Spleen (tissue), 11 donors: Measurements from ENCODE around the gene COQ9. TPM values are rescaled to one million over a fixed set of nuclear protein-coding genes. Genes with fewer than 3 reads are reported as not detected.

ENCODE experiments used
- DNase-seq: peaks from one replicate; pipeline ENCODE4 v3.0.0-alpha.2; 2020
- H3K27ac ChIP-seq, 8 donors: fragments of 200-600 bp; sonication (generic) in 7 of 8; 1 replicate in 4 of 8; 2 replicates in 4 of 8; pipeline versions ENCODE4 v1.5.0 to v1.8.0; 2016 to 2021; ENCODE audit warnings: inconsistent platforms in 4 of 8, mild to moderate bottlenecking in 4 of 8, moderate library complexity in 1 of 8
- H3K27me3 ChIP-seq, 7 donors: fragments of 200-600 bp; sonication (generic) in 6 of 7; replicated peaks in 1 of 7; 1 replicate in 4 of 7; 2 replicates in 3 of 7; pipeline versions ENCODE4 v1.5.0 to v1.8.0; 2016 to 2021; ENCODE audit warnings: inconsistent platforms in 3 of 7, mild to moderate bottlenecking in 1 of 7
- H3K36me3 ChIP-seq, 6 donors: fragments of 200-600 bp; sonication (generic) in 5 of 6; 1 replicate in 4 of 6; 2 replicates in 2 of 6; pipeline versions ENCODE4 v1.5.0 to v1.8.0; 2016 to 2021; ENCODE audit warnings: inconsistent platforms in 2 of 6
- H3K4me1 ChIP-seq, 6 donors: fragments of 200-600 bp; sonication (generic) in 5 of 6; 1 replicate in 3 of 6; 2 replicates in 3 of 6; pipeline versions ENCODE4 v1.5.0 to v1.8.0; 2016 to 2021; ENCODE audit warnings: inconsistent platforms in 3 of 6
- H3K4me3 ChIP-seq, 8 donors: fragments of 200-600 bp; sonication (generic) in 7 of 8; 1 replicate in 4 of 8; 2 replicates in 4 of 8; pipeline versions ENCODE4 v1.5.0 to v1.8.0; 2016 to 2021; ENCODE audit warnings: inconsistent platforms in 4 of 8, mild to moderate bottlenecking in 4 of 8, moderate library complexity in 2 of 8
- H3K9me3 ChIP-seq, 8 donors: fragments of 200-600 bp; sonication (generic) in 7 of 8; 1 replicate in 4 of 8; 2 replicates in 4 of 8; pipeline versions ENCODE4 v1.5.0 to v1.8.0; 2016 to 2021; ENCODE audit warnings: inconsistent platforms in 4 of 8
- POLR2A ChIP-seq, 3 donors: fragments of 450-650 bp; IDR thresholded peaks; one replicate each; pipeline ENCODE4 v1.5.1; 2017; ENCODE audit warnings: antibody characterized with exemption in 3 of 3, mild to moderate bottlenecking in 1 of 3
- POLR2AphosphoS5 ChIP-seq, 3 donors: sonication (generic); formaldehyde crosslinking; IDR thresholded peaks; one replicate each; pipeline ENCODE4 v1.5.1; 2017; ENCODE audit warnings: antibody characterized with exemption in 3 of 3
- WGBS, 5 donors: extraction: QIAGEN DNeasy Blood & Tissue Kit in 3 of 5; methylation state at CpG; one replicate each; pipeline versions ENCODE4 v1.1.5 to v1.1.7; 2013 to 2018; 5-methylcytosine and 5-hydroxymethylcytosine counted together
- intact Hi-C: fragments of 100-400 bp; cut with DNase I; formaldehyde crosslinking; loops from one replicate; pipeline ENCODE4 v1.15.0; 2023; ENCODE audit warnings: low total_unique reads
- polyA plus RNA-seq, 3 donors: library from polyadenylated mRNA; stranded (reverse); fragments of 200-250 nt; gene quantifications; one replicate each; pipeline ENCODE4 v1.2.1, GENCODE V29; 2013
- total RNA-seq, 7 donors: library from RNA; depleted of rRNA in 3 of 7; stranded (reverse); fragments of >200 nt in 3 of 7; fragmentation: NEBNext Ultra II Directional in 4 of 7; extraction: Animal tissue kit (Norgen Biotek cat#: 25700) in 4 of 7; gene quantifications; one replicate each; pipeline versions ENCODE4 v1.1.0 to v1.2.1, GENCODE V29; 2016 to 2021
- TF ChIP-seq, protein P1 (sequence below), 11 experiments: fragments of 200-600 bp in 7 of 11; fragments of 450-650 bp in 4 of 11; sonication (generic) in 4 of 11; IDR thresholded peaks in 8 of 11; conservative IDR thresholded peaks in 3 of 11; 1 replicate in 7 of 11; 2 replicates in 4 of 11; pipeline versions ENCODE4 v1.4.0 to v1.8.0; 2016 to 2021; ENCODE audit warnings: antibody characterized with exemption in 11 of 11, inconsistent platforms in 4 of 11, mild to moderate bottlenecking in 1 of 11
- donor health status: healthy with polysubstance abuse.
- donor health status: DM: no; HTN: no; CAD: no; lungs with moderate emphysema.
- donor health status: DM: no; HTN: no; CAD: no.
- donor health status: Bipolar disorder and iron deficiency.
- donor health status: healthy.
- donor health status: DM: no; HTN: no; CAD: no.
- donor health status: DM: yes; HTN: yes; CAD: no.

The COQ9 gene
- total and polyA plus RNA-seq, 10 donors = 25.8 to 39.9 (median 31.4) TPM

DNA sequence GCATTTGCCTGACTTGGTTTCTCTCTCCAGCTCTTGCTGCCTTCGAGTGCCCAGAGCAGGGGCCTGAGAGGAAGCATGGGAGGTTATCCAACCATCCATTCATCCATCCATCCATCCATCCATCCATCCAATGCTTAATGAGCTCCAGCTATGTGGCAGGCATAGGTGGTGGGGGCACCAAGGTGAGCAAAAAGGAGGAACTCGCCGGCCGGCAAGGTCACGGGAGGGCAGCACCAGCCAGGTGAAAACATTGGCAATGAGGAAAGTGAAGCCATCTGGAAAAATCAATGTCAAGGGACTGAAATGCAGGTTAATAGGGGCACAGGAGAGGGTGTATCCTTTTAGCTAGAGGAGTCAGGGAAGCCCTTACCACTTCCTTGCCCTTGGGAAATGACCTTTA lies 57.2 kb downstream of the COQ9 start:
- 68 to 84% (median 81%) methylated on average over 5 of the region's 5 CpGs for WGBS, 5 donors

DNA sequence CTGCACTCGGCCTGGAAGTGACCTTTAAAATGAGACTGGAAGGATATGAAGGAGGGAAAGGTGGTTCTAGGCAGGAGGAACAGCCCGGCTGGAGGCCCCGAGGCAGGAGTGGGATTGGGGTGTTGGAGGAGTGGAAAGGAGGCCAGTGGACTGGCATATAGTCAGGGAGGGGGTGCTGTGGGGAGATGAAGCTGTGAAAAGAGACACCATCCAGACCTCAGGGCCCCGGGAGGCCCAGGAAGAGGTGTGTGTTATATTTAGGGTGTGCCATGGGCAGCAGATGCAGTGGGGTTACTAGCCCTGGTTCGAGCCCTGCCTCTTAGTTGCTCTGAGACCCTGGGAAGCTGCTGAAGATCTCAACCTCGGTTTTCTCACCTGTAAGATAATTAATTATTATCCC lies 57.9 kb downstream of the COQ9 start:
- 69 to 83% (median 76%) methylated on average over 6 of the region's 6 CpGs for whole genome bisulfite sequencing, 5 donors
- intact Hi-C loops = no loop called here

More for the DNA sequence above, 57.2 kb downstream of the COQ9 start:
- H3K27ac ChIP-seq = no peak overlapping the region
- no peaks in the 10 kb centered on the region for H3K36me3 ChIP-seq
- DNase-seq = no peak
- TF ChIP-seq, protein P1, sequence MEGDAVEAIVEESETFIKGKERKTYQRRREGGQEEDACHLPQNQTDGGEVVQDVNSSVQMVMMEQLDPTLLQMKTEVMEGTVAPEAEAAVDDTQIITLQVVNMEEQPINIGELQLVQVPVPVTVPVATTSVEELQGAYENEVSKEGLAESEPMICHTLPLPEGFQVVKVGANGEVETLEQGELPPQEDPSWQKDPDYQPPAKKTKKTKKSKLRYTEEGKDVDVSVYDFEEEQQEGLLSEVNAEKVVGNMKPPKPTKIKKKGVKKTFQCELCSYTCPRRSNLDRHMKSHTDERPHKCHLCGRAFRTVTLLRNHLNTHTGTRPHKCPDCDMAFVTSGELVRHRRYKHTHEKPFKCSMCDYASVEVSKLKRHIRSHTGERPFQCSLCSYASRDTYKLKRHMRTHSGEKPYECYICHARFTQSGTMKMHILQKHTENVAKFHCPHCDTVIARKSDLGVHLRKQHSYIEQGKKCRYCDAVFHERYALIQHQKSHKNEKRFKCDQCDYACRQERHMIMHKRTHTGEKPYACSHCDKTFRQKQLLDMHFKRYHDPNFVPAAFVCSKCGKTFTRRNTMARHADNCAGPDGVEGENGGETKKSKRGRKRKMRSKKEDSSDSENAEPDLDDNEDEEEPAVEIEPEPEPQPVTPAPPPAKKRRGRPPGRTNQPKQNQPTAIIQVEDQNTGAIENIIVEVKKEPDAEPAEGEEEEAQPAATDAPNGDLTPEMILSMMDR (IDR thresholded peaks at IDR 0.05 in 8 of 11, conservative IDR thresholded peaks at IDR 0.05 in 3 of 11) = no peak
- TF ChIP-seq POLR2AphosphoS5 (IDR thresholded peaks at IDR 0.05) (no peak), POLR2A (IDR thresholded peaks at IDR 0.05) (no peak)
- no peaks in the 10 kb centered on the region for H3K9me3 ChIP-seq
- intact Hi-C loops = no loop called here
- no peak overlapping the region for H3K4me3 ChIP-seq
- H3K27me3 ChIP-seq = peaks cover 0 to 4% (median 0%) of the 10 kb centered on the region in 7 donors
- H3K4me1 ChIP-seq = peaks cover 0 to 27% (median 6%) of the 10 kb centered on the region in 6 donors

DNA sequence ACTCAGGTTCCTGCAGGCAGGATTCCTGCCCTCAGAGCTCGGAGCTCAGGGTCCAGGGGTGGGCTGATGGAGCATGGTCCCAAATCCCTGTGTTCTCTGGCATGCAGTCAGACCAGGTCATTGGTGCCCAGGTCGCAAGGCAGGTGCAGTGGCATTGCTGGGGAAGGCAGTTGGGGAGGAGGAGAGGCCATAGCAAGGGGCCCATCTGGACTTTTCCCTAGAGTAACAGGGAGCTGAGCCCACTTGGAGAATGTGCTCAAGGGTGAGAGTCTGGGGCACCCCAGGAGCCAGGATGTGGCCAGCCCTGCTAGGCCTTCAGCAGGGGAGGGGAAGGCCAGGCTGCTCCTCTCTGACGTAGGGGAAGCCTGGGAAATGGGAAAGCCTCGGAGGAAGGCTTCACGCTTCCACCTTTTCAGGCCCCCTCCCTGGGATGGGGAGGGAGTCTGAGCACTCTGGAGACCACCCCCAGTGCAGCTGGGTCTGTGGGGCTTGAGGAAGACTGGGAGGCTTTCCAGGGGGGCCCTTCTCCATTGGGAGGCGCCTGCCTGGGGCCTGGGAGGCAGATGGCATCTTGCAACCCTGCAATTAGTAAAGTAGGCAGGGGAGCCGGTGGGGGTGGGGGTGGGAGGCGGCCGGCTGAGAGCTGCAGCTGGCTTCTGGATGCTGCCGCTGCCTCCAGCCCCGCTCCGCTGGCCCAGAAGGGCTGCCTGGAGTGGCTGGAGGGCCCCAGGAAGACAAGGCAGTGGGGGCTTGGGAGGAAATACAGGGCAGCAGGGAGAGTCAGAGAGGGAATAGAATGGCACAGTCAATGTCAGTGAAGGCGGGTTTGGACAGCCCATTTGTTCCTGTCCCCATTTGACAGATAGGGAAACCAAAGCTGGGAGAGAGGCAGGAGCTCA lies 60.1 kb downstream of the COQ9 start:
- 66 to 83% (median 73%) methylated on average over 12 to 13 of the region's 13 CpGs for WGBS, 5 donors
- Histone ChIP-seq H3K36me3 (peaks cover 0 to 8% (median 3%) of the 10 kb centered on the region in 6 donors), H3K27ac (no peak overlapping the region), H3K4me1 (peaks cover 0 to 27% (median 8%) of the 10 kb centered on the region in 6 donors), H3K9me3 (no peaks in the 10 kb centered on the region), H3K4me3 (no peak overlapping the region), H3K27me3 (peaks cover 0 to 4% (median 0%) of the 10 kb centered on the region in 7 donors)
- DNase-seq = no peak
- intact Hi-C loops = no loop called here
- TF ChIP-seq, protein P1 (IDR thresholded peaks at IDR 0.05 in 8 of 11, conservative IDR thresholded peaks at IDR 0.05 in 3 of 11) = no peak
- TF ChIP-seq POLR2A (IDR thresholded peaks at IDR 0.05) (no peak), POLR2AphosphoS5 (IDR thresholded peaks at IDR 0.05) (peak in 1 of 3 donors; percentile 15)

More for the DNA sequence above, 57.9 kb downstream of the COQ9 start:
- Histone ChIP-seq H3K27ac (no peak overlapping the region), H3K27me3 (peaks cover 0 to 4% (median 0%) of the 10 kb centered on the region in 7 donors), H3K36me3 (no peaks in the 10 kb centered on the region), H3K4me1 (peaks cover 0 to 32% (median 8%) of the 10 kb centered on the region in 6 donors), H3K4me3 (no peak overlapping the region), H3K9me3 (no peaks in the 10 kb centered on the region)
- no peak for DNase-seq
- TF ChIP-seq POLR2A (IDR thresholded peaks at IDR 0.05) = no peak
- no peak for TF ChIP-seq POLR2AphosphoS5 (IDR thresholded peaks at IDR 0.05)
- TF ChIP-seq, protein P1 (IDR thresholded peaks at IDR 0.05 in 8 of 11, conservative IDR thresholded peaks at IDR 0.05 in 3 of 11) = no peak

- no peak for DNase-seq
- intact Hi-C loops = no loop called here
- Histone ChIP-seq H3K36me3 (peaks cover 0 to 13% (median 4%) of the 10 kb centered on the region in 6 donors), H3K27me3 (peaks cover 0 to 4% (median 0%) of the 10 kb centered on the region in 7 donors), H3K9me3 (no peaks in the 10 kb centered on the region), H3K4me1 (peaks cover 0 to 33% (median 11%) of the 10 kb centered on the region in 6 donors), H3K27ac (no peak overlapping the region), H3K4me3 (no peak overlapping the region)
- 57 to 86% (median 83%) methylated on average over 1 to 3 of the region's 3 CpGs for WGBS, 5 donors
- TF ChIP-seq, protein P1 (IDR thresholded peaks at IDR 0.05 in 8 of 11, conservative IDR thresholded peaks at IDR 0.05 in 3 of 11) = no peak
- TF ChIP-seq POLR2AphosphoS5 (IDR thresholded peaks at IDR 0.05) (no peak), POLR2A (IDR thresholded peaks at IDR 0.05) (no peak)
Measured at GRCh38 chr16:57508035-57508425, 60.8 kb downstream of the COQ9 start.
